ENCODE results near the gene HOXC9.

Gene HOXC9

DNA sequence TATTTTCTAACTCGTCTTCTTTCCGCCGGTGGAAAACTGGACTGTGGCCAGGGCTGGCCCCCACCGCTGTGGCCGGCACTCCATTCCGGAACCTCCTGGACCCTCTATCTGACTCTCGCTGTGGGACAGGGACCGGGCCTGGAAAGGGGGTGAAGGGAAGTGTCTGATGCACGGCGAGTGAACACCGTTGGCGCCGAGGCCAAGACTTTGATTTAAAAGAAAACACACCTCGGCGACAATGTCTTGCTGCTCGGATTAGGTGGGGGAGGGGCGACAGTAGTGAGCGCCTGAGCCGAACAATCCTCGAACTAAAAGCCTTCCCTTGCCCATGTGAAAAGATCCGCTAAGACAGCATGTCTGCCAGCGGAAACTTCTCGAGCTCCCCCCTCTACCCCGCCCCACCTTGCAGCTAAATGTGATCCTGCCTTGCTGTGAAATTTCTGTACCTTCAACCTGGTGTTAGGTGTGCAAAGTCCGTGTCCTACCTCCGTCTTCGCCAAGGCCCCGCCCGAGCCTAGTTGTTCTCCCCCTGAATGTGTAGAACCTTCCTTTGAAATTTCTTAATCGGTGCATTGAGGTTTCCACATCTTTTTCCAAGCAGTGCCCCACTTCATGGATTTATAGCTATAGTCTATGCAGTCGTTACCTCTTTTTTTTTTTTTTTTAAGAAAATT, 24.3 kb upstream of the HOXC9 start:
- DNase-seq (ENCODE audit: extremely low read depth in 1 of 2, low read depth in 1 of 2) = no peak

DNA sequence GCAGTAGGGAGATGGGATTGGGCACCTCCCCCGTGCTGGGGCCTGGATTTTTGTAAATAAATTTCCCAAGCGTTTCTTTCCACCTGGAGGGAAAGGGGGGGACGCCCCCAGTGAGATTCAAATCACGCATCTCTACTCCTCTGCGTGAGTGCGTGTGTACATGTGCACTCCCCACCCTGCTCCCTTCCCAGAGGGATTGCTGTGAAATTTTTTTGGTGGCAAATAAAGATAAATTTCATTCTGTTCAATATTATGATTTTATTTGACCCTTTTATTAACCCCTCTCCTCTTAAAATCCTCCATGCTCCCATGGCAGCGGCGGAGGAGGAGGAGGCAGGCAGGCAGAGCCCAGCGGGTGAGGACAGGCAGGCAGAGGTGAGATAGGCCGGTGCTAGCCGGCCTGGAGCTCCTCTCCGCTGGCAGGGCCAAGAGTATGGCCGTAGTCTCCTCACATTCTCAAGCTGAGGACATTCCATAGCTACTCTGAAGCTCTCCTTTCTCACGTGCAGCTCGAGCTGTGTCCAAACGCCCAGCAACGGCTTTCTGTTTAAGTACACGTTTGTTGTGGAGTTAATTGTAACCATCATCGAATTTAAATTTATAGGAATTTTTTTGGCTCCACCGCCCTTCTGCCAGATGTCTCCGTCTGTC, 23.7 kb upstream of the HOXC9 start:
- no peak for DNase-seq (ENCODE audit: extremely low read depth in 1 of 2, low read depth in 1 of 2)

DNA sequence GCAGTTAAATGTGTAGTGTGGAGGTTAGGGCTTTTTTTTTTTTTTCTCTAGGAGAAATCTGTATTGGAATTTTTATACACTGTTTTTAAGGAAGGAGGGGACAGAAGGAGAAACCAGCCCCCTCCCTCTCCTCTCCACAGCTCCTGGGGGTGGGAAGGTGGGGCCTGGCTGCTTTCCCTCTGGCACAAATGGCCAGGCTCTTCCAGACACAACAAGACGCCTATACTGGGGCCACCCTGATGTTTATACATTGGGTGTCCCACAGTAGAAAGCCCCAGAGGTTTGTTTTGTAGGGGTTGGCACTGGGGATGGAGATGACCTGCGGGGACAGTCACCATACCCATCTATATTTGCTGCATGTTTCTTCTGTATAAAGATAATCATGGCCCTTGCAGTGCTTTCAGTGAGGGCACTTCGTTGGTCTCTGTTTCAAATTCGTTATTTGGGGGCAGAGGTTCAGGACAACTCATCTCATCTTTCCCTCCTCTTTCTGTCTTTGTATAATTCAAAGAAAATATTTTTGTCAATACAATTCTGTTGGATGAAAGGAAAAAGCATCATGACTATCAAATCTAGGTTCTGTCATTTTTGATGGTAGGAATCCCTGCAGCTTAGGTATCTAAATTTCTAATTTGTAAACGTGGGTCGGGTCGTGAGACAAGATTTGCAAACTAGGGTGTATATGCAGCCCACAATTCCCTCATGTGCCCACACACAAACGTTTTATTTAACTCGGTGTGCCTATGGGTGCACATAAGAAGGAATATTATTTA, 23.0 kb upstream of the HOXC9 start:
- DNase-seq (ENCODE audit: extremely low read depth in 1 of 2, low read depth in 1 of 2) = no peak

DNA sequence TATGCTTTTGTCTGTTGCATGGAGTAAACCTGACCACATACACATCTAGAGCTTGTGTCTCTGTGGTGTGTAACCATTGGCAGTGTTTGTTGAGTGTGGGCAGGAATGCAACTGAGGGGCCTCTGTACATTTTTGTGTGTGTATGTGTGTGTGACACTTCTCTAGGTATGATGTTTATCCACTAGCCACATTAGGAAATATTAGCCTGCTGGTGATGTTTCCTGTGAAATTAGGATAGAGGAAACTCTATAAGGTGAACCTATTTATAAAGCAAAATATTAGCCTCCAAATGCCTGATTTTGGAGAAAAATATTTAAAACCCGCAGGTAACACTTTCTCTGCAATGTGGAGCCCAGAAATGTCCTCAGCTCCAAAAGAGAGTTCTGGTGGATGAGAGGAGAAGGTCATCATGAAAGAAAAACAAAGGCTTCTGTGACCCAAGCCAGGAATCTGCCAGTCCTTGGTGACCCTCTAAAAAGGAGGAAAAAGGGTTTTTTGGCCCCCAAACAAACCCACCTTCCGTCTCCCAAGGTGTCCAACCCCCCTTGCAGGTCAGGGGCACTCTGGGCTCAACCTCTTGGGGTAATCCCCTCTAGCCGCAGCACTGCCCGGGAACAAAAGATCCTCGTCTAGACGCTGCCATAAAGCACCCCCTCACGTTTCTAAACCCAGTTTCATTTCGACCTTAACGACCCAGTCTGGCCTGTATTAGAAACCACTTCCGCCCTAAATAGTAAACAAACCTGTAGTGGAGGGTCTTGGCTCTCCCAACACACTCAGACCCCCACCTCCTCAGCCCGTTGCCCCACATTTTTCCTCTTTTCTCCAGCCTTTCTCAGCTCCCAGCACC, 22.1 kb upstream of the HOXC9 start:
- DNase-seq (ENCODE audit: extremely low read depth in 1 of 2, low read depth in 1 of 2) = no peak

DNA sequence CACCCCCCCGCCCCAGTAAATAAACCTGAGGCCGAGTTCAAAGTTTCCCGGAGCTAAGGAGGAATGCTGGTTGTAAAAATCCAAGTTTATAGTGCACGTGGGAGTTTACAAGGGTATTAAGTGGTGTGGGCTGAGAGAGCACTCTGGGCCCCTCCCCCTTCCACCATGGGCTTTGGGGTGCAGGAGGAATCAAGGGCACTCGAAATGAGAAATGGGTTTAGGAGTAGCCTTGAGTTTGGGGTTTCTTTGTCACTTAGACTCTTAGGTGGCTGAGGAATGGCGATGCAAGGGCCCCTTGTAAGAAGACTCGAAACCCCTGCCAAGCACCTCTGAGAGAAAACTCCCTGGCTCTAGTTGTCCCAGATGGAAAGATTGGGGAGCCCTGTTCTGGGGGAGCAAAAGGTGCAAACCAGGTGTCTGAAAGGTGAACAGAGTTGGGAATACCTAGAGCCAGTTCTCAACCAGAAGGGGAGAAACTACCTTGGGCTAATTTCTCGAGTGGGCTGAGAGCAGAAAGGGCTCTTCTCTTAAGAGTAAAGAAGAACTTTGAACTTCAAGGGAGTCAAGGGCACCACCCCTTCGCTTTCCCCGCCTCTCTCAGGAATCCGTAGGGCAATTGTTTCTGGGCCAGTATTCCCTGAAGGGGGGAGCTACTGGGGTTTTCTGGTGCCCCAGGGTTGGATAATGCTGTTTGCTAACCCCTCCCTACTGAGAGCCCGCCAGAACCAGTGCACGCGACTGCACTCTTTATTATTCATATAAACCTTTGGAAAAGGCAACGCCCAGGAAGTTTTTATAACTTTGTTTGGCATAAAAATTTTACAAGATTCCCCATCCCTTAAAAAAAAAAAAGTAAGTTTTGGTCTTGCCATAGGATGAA, 21.2 kb upstream of the HOXC9 start:
- DNase-seq (ENCODE audit: extremely low read depth in 1 of 2, low read depth in 1 of 2) = no peak

DNA sequence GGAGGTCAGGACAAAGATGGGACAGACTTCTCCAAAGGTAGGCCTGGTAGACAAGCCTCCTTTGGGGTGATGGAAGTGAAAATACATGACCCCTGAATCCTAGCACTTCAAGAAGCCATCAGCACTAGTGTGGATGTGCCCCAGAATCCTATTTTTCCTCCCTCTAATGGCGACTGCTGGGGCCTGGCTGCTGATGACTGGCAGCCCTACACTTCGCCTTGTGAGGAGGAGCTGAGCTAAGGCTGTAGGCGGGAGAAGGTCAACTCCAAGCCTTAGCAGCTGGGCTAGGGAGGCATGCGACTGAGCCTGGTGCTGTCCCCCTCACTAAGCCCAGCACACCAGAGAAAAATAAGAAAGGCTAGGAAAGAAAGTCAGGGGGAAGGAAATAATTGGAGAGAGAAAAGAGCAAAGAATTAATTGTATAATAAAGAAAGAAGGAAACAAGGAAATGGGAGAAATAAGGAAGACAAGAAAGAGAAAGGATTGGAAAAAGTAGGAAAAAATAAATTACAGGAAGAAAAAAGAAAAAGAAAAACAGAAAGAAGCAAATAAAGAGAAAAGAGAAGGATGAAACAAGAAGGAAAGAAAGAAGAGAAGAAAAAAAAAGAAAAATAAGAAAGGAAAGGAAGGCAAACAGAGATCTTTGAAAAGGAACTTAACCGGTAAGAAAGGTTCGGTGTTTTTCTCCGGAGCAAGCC, 19.7 kb upstream of the HOXC9 start:
- no peak for DNase-seq (ENCODE audit: extremely low read depth in 1 of 2, low read depth in 1 of 2)

DNA sequence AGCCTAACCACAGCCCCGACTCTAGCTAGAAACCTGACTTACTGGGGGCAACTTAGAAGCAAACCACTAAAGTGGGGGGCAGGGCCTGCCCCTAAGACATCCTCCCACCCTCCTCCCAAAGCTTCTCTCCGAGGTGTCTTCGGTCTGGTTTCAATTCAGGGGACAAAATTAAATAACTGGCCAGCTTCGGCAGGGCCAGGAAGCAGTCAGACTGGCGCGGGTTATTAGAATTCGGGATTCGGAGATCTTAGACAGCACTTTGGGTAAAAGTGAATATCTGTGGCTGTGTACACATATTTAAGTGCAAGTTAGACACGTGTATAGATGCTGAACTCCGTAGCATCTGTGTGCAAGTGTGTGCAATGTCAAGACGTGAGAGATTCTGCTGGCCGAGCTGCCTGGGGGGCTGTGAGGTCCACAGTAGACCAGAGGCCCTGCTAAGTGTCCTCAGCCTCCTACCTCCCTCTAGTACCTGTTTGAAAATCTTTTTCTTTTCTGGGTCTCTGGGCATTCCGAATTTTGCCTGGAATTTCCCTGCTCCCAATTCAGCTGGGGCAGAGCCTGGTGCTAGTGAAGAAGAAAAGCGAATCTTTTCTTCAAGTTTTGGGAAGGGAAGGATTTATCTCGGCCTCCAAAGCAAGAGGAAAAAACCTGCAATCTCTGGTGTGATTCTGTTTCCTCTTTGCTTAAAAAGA, 19.0 kb upstream of the HOXC9 start:
- DNase-seq (ENCODE audit: extremely low read depth in 1 of 2, low read depth in 1 of 2) = no peak

DNA sequence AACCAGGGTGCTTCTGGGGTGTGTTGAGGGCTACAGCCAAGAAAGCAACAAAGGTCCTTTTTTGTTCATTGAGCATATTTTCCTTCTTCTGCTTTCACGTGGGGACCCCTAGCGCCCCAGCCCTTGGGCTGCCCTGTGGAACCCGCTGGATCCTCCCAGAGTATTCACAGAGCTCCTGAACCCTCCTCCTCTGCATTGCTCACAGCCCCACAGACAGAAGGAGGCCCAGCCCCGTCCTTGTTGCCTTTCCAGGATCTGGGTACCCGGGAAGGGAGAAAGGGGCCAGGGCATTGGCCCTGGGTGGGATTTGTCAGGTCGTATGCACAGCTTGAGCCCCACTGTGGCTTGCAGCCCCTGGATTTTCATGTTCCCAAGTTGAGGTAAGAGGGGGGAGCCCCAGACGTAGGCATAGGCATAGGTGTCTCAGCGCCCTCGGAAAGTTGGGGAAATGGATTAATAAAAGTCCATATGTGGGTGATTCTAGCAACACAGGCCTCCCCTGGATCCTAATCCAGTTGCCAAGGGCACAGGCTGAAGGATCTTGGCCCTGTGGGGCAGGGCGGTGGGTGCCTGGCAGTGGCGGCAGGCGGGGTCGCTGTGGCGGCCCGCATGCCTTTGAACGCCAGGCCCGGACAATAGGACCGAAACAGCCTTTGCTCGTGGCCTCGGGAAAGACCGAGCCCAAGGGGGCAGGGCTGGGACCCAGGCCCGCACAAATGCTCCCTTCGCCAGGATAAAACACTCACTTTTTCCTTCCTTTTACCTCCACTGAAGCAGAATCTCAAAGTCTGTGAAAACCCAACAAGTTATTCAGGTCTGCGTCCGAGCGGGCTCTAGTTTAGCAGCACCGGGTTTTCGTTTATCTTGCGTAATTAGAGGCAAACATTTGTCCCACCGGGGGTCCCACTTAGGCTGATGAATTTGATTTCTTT, 18.1 kb upstream of the HOXC9 start:
- no peak for DNase-seq (ENCODE audit: extremely low read depth in 1 of 2, low read depth in 1 of 2)

DNA sequence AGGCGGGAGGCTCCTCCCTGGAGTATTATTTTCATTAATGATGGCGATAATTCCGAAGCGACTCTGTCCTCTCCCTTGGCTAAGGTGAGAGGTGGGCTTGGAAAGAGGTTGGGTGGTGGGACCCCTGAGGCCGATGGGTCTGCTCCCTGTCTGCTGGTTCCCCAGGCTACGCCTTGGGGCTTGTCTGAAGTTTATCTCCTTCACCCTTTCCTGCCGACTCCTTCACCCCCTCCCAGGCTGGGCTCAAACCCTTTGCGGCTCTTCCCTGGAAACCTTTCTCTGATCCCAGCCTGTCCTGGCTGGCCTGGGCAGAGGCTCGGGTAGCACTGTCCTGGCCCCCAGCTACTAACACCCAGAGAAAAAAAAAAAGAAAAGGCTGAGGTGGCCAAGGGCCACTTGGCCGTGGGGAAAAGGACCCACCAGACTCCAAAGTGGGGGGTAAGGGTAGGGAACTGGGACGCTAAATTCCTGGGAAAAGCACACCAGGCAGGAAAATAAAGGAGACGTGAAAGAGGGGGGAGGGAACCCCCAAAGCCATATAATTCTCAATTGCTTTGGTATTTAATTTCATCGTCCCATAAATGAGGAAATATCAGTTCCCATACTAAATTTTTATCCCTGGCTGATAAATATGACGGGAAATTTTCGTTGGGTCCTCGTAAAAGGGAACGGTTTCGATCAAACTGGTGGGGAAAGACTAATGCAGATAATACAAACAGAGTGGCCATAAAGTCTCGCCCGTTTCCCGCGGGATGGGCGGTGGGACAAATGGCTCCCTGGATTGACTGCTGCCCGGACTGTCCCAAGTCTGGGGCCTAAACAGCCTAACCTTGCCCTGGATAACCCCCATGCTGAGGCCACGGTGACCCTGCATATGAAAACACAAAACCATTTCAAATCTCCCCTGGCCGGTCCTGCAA, 17.1 kb upstream of the HOXC9 start:
- no peak for DNase-seq (ENCODE audit: extremely low read depth in 1 of 2, low read depth in 1 of 2)

DNA sequence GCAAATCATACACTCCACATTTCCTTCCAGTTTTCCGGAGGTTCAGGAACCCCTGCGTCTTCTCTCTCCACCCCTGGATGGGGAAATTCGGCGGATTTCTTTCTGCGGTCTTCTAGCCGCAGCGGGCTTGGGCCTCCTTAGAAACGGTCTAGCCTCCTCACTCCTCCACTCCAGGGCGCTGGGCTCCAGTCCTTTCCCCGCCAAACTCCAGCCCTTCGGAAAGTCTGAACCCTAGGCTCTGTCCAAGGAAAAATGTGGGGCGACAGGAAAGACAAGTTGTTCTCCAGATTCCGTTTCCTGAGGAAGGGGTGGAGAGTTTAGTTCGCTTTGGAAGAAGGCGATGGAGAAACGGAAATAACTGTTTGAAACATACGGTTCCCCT, 16.4 kb upstream of the HOXC9 start:
- no peak for DNase-seq (ENCODE audit: extremely low read depth in 1 of 2, low read depth in 1 of 2)

DNA sequence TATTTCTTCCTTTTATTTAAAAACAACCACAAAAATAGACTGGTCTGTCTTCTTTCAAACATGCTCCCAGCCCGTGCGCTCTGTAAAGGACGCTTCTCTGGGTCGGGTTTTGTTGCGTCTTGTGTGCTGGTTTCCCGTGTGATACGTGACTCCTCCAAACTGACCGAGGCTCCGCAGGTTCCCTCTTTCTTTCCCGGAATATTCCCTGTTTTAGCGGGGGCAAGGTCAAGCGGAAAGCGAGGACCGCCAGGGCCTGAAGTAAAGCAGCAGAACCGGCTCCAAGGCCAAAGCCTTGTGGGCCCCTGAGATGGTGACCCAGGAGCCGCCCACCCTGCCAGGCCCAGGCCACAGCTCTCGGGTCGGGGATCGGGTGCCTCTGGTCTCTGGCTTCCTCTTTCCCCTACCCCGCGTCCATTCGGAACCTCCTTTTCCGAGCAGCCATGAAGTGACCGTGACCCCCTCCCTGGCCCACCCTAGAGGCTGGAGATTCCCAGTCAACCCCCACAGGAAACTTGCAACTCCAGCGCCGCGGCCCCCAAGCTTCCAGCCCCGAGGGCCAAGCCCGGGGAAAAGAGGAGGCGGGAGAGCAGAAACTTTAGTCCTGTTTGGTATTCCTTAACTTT, 15.9 kb upstream of the HOXC9 start:
- DNase-seq (ENCODE audit: extremely low read depth in 1 of 2, low read depth in 1 of 2) = no peak

DNA sequence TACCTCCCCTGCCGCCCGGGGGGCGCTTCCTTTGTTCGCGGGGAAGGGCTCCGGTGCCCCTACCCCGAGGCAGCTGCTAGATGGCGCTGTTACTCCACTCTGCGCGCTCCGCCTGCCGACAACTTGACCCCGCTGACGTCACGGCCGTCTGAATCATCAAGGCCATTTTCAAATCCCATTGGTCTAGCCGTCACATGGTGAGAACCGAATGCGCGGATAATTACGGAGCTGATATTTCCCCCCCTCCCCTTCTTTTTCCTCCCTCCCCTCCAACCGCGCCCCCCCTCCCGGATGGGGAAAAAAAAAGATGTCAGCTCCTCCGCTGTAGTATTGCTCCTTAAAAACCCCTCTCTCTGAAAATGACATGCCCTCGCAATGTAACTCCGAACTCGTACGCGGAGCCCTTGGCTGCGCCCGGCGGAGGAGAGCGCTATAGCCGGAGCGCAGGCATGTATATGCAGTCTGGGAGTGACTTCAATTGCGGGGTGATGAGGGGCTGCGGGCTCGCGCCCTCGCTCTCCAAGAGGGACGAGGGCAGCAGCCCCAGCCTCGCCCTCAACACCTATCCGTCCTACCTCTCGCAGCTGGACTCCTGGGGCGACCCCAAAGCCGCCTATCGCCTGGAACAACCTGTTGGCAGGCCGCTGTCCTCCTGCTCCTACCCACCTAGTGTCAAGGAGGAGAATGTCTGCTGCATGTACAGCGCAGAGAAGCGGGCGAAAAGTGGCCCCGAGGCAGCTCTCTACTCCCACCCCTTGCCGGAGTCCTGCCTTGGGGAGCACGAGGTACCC, 14.9 kb upstream of the HOXC9 start, which contains the start of gene HOXC10:
Gene HOXC10, plus strand, starts transcription at position 246 of the 791 bp plus-strand sequence. Its CDS starts 114 bp downstream, at position 360.
- peak; percentile 56 to 65 for DNase-seq (ENCODE audit: extremely low read depth in 1 of 2, low read depth in 1 of 2)

DNA sequence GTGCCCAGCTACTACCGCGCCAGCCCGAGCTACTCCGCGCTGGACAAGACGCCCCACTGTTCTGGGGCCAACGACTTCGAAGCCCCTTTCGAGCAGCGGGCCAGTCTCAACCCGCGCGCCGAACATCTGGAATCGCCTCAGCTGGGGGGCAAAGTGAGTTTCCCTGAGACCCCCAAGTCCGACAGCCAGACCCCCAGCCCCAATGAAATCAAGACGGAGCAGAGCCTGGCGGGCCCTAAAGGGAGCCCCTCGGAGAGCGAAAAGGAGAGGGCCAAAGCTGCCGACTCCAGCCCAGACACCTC, 14.3 kb upstream of the HOXC9 start:
- no peak for DNase-seq (ENCODE audit: extremely low read depth in 1 of 2, low read depth in 1 of 2)

DNA sequence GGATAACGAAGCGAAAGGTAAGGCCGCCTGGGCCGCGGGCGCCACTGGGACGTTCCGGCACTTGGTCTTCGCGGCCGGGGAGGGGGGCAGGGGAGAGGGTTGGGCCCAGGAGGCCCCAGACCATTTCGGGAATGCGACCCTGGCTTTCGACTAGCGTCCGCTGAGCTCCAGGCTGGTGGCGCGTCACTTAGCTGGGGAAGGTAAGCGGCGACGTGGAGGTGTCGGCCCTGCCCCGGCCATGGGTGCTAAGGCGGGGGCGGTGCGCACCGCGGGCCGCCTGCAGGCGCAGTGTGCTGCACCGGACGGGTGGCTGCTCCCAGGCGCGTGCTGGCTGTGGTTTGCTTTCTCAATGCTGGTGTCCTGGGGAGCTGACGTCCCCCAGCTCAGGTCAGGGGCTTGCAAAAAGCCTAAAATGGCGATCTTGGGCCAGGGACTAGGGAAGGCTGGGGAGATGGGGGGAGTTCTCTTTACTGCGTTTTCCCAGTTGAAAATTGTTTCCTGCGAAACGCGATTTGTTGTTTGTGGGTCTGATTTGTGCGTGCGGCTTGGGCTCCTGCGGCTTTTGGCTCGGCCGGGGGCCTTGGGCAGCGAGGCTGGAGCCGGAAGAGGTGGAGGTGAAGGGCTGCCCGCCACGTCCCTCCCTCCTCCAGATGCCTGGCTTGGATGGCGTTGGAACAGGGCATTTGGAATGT, 13.8 kb upstream of the HOXC9 start:
- DNase-seq (ENCODE audit: extremely low read depth in 1 of 2, low read depth in 1 of 2) = no peak
